Measurements from ENCODE around the gene SDE2. TPM values are rescaled to one million over a fixed set of nuclear protein-coding genes. Genes with fewer than 3 reads are reported as not detected.

The SDE2 gene
- total and polyA plus RNA-seq, 10 of the 15 experiments (the other 5 are each of a cell fraction or from before 2014, with no cell fraction given): 2.7 to 19.4 (median 12.6) TPM

GRCh38 chr1:226026833-226027232, 27.7 kb upstream of the SDE2 start:
- H3K27me3 ChIP-seq (replicated peaks in 1 of 2; ENCODE audit: control insufficient read depth in 2 of 2, insufficient read depth in 2 of 2, low read length in 1 of 2): no peaks in the 10 kb centered on the region
- 97% methylated on average over 2 of the region's 2 CpGs for WGBS (ENCODE audit: insufficient coverage, insufficient replicate concordance, low lambda C conversion rate, missing lambda C conversion rate)
- ATAC-seq (no peak), FAIRE-seq (no peak), DNase-seq (ENCODE audit: low read depth, low spot score) (no peak)
- BruUV-seq (replicated peaks): no TSS peak
- no peaks in the 10 kb centered on the region for H3K9me3 ChIP-seq (replicated peaks; ENCODE audit: control insufficient read depth, insufficient read depth, low read length)
- no peak overlapping the region for H3K9ac ChIP-seq (ENCODE audit: control insufficient read depth, insufficient read depth, low read length)
- no peaks in the 10 kb centered on the region for H3K79me2 ChIP-seq (ENCODE audit: control insufficient read depth, insufficient read depth, low read length)
- TF ChIP-seq MTA3 (IDR thresholded peaks at IDR 0.05; ENCODE audit: borderline replicate concordance, low read length) (no peak), BHLHE40 (IDR thresholded peaks at IDR 0.05; ENCODE audit: borderline replicate concordance in 1 of 2, low read depth in 2 of 2, low read length in 1 of 2) (no peak), SMAD1 (IDR thresholded peaks at IDR 0.05; ENCODE audit: low read depth, partially characterized antibody) (no peak), PKNOX1 (IDR thresholded peaks at IDR 0.05) (no peak), POU2F2 (IDR thresholded peaks at IDR 0.05; ENCODE audit: borderline replicate concordance, low read depth, low read length) (no peak), ZBTB40 (IDR thresholded peaks at IDR 0.05; ENCODE audit: borderline replicate concordance) (no peak)
- in situ Hi-C loops (cut with MboI) (no loop called here), intact Hi-C loops (cut with micrococcal nuclease; ENCODE audit: unreplicated experiment) (no loop called here)
- H3K27ac ChIP-seq (ENCODE audit: control insufficient read depth, insufficient read depth): no peak overlapping the region
- no peak overlapping the region for H2AFZ ChIP-seq (ENCODE audit: control insufficient read depth, low read depth, low read length)
- no peaks in the 10 kb centered on the region for H3K36me3 ChIP-seq (ENCODE audit: control insufficient read depth in 2 of 2, insufficient read depth in 2 of 2, low read length in 1 of 2)
- POLR2A ChIA-PET: interaction anchor here (0.6 to 3.6 kb wide), 3 partner anchors 30 to 36 kb away, joined by 3 to 23 read pairs (median 4); partner anchors contain the start of gene H3-3A
- SMC1A ChIA-PET (ENCODE audit: uncharacterized antibody, unreplicated experiment): interaction anchor here (1.0 to 4.3 kb wide), 5 partner anchors 13 to 42 kb away, joined by 3 to 39 read pairs (median 3); no protein-coding TSS in a partner anchor
- H3K4me3 ChIP-seq: no peak overlapping the region
- H3K4me1 ChIP-seq (ENCODE audit: control insufficient read depth, insufficient read depth, low read length): peaks cover 26% of the 10 kb centered on the region
- H3K4me2 ChIP-seq (ENCODE audit: control insufficient read depth, insufficient read depth): no peak overlapping the region
- RAD21 ChIA-PET (ENCODE audit: unreplicated experiment): interaction anchor here (1.0 to 1.1 kb wide), 3 partner anchors 36 to 39 kb away, joined by 3 to 5 read pairs (median 3); partner anchors contain the start of gene H3-3A
- H4K20me1 ChIP-seq (ENCODE audit: control insufficient read depth, insufficient read depth): no peaks in the 10 kb centered on the region
- CTCF ChIA-PET: interaction anchor here (2.7 to 3.8 kb wide), 2 partner anchors 23 to 38 kb away, joined by 7 to 11 read pairs; no protein-coding TSS in a partner anchor
